ENCODE measurements around the gene PDZD2. TPM values are rescaled to one million over a fixed set of nuclear protein-coding genes. Genes with fewer than 3 reads are reported as not detected.

The PDZD2 gene
- total and polyA plus RNA-seq, 2 experiments from 2014 or later = 8.3 to 16.9 TPM

DNA sequence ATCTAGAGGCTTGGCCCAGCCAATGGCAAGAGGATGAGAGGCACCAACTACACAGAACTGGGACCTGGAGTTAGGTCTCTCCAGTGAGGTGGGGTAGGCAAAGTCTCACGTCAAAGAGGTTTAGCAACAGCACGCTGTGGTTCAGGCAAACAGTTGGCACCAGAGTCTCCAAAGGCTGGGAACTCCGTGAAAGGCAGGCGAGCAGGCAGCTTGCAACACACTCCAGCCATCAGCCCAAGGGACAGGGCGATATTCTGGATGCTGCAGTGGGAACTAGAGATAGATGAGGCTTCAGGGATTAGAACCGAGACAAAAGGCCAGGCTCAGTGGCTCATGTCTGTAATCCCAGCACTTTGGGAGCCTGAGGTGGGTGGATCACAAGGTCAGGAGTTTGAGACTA, 129.1 kb downstream of the PDZD2 start (continued):
- TF ChIP-seq, protein P1, sequence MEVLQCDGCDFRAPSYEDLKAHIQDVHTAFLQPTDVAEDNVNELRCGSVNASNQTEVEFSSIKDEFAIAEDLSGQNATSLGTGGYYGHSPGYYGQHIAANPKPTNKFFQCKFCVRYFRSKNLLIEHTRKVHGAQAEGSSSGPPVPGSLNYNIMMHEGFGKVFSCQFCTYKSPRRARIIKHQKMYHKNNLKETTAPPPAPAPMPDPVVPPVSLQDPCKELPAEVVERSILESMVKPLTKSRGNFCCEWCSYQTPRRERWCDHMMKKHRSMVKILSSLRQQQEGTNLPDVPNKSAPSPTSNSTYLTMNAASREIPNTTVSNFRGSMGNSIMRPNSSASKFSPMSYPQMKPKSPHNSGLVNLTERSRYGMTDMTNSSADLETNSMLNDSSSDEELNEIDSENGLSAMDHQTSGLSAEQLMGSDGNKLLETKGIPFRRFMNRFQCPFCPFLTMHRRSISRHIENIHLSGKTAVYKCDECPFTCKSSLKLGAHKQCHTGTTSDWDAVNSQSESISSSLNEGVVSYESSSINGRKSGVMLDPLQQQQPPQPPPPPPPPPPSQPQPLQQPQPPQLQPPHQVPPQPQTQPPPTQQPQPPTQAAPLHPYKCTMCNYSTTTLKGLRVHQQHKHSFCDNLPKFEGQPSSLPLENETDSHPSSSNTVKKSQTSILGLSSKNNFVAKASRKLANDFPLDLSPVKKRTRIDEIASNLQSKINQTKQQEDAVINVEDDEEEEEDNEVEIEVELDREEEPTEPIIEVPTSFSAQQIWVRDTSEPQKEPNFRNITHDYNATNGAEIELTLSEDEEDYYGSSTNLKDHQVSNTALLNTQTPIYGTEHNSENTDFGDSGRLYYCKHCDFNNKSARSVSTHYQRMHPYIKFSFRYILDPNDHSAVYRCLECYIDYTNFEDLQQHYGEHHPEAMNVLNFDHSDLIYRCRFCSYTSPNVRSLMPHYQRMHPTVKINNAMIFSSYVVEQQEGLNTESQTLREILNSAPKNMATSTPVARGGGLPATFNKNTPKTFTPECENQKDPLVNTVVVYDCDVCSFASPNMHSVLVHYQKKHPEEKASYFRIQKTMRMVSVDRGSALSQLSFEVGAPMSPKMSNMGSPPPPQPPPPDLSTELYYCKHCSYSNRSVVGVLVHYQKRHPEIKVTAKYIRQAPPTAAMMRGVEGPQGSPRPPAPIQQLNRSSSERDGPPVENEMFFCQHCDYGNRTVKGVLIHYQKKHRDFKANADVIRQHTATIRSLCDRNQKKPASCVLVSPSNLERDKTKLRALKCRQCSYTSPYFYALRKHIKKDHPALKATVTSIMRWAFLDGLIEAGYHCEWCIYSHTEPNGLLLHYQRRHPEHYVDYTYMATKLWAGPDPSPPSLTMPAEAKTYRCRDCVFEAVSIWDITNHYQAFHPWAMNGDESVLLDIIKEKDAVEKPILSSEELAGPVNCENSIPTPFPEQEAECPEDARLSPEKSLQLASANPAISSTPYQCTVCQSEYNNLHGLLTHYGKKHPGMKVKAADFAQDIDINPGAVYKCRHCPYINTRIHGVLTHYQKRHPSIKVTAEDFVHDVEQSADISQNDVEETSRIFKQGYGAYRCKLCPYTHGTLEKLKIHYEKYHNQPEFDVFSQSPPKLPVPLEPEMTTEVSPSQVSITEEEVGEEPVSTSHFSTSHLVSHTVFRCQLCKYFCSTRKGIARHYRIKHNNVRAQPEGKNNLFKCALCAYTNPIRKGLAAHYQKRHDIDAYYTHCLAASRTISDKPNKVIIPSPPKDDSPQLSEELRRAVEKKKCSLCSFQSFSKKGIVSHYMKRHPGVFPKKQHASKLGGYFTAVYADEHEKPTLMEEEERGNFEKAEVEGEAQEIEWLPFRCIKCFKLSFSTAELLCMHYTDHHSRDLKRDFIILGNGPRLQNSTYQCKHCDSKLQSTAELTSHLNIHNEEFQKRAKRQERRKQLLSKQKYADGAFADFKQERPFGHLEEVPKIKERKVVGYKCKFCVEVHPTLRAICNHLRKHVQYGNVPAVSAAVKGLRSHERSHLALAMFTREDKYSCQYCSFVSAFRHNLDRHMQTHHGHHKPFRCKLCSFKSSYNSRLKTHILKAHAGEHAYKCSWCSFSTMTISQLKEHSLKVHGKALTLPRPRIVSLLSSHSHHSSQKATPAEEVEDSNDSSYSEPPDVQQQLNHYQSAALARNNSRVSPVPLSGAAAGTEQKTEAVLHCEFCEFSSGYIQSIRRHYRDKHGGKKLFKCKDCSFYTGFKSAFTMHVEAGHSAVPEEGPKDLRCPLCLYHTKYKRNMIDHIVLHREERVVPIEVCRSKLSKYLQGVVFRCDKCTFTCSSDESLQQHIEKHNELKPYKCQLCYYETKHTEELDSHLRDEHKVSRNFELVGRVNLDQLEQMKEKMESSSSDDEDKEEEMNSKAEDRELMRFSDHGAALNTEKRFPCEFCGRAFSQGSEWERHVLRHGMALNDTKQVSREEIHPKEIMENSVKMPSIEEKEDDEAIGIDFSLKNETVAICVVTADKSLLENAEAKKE (CRISPR knock-in tag; IDR thresholded peaks at IDR 0.05) = no peak
- TF ChIP-seq, protein P2, sequence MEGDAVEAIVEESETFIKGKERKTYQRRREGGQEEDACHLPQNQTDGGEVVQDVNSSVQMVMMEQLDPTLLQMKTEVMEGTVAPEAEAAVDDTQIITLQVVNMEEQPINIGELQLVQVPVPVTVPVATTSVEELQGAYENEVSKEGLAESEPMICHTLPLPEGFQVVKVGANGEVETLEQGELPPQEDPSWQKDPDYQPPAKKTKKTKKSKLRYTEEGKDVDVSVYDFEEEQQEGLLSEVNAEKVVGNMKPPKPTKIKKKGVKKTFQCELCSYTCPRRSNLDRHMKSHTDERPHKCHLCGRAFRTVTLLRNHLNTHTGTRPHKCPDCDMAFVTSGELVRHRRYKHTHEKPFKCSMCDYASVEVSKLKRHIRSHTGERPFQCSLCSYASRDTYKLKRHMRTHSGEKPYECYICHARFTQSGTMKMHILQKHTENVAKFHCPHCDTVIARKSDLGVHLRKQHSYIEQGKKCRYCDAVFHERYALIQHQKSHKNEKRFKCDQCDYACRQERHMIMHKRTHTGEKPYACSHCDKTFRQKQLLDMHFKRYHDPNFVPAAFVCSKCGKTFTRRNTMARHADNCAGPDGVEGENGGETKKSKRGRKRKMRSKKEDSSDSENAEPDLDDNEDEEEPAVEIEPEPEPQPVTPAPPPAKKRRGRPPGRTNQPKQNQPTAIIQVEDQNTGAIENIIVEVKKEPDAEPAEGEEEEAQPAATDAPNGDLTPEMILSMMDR (conservative IDR thresholded peaks at IDR 0.05; ENCODE audit: low read depth in 2 of 2) = no peak
- TF ChIP-seq NANOG (IDR thresholded peaks at IDR 0.05; ENCODE audit: borderline replicate concordance) = no peak
- TF ChIP-seq, protein P3, sequence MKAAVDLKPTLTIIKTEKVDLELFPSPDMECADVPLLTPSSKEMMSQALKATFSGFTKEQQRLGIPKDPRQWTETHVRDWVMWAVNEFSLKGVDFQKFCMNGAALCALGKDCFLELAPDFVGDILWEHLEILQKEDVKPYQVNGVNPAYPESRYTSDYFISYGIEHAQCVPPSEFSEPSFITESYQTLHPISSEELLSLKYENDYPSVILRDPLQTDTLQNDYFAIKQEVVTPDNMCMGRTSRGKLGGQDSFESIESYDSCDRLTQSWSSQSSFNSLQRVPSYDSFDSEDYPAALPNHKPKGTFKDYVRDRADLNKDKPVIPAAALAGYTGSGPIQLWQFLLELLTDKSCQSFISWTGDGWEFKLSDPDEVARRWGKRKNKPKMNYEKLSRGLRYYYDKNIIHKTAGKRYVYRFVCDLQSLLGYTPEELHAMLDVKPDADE (IDR thresholded peaks at IDR 0.05) = no peak

DNA sequence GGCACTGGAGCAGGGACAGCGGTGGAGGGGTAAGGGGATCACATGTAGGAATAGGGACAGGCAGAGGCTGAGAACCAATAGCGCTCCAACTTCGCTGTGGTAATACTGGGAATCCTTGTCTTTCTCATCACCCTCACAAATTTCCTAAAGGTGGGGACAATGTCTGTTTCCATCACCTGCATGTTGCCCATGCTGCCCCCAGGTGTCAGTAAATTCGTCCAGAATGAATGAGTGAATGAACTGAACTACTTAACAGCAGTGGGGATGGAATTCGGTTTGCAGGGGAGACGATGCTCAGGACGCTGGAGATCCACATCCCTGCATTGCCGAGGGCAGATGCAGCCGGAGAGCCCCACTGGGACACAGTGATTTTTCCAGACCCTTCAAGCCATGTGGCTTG, 129.9 kb downstream of the PDZD2 start:
- H3K27me3 Mint-ChIP-seq (ENCODE audit: insufficient read depth, low read depth, poor library complexity) = peaks cover 2% of the 10 kb centered on the region
- H3F3A ChIP-seq (replicated peaks; ENCODE audit: low read depth) = no peaks in the 10 kb centered on the region
- TF ChIP-seq, protein P2 (conservative IDR thresholded peaks at IDR 0.05; ENCODE audit: low read depth in 2 of 2) = peak; percentile 42 to 54; a peak in 3 of 4 replicates
- TF ChIP-seq, protein P4, sequence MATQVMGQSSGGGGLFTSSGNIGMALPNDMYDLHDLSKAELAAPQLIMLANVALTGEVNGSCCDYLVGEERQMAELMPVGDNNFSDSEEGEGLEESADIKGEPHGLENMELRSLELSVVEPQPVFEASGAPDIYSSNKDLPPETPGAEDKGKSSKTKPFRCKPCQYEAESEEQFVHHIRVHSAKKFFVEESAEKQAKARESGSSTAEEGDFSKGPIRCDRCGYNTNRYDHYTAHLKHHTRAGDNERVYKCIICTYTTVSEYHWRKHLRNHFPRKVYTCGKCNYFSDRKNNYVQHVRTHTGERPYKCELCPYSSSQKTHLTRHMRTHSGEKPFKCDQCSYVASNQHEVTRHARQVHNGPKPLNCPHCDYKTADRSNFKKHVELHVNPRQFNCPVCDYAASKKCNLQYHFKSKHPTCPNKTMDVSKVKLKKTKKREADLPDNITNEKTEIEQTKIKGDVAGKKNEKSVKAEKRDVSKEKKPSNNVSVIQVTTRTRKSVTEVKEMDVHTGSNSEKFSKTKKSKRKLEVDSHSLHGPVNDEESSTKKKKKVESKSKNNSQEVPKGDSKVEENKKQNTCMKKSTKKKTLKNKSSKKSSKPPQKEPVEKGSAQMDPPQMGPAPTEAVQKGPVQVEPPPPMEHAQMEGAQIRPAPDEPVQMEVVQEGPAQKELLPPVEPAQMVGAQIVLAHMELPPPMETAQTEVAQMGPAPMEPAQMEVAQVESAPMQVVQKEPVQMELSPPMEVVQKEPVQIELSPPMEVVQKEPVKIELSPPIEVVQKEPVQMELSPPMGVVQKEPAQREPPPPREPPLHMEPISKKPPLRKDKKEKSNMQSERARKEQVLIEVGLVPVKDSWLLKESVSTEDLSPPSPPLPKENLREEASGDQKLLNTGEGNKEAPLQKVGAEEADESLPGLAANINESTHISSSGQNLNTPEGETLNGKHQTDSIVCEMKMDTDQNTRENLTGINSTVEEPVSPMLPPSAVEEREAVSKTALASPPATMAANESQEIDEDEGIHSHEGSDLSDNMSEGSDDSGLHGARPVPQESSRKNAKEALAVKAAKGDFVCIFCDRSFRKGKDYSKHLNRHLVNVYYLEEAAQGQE (IDR thresholded peaks at IDR 0.05; ENCODE audit: unreplicated experiment) = no peak
- peaks cover 5% of the 10 kb centered on the region; the same call in 1 of the 2 replicates for H3K9me2 ChIP-seq (ENCODE audit: insufficient read depth)
- H3K4me2 ChIP-seq = no peak overlapping the region
- H3K36me3 Mint-ChIP-seq (ENCODE audit: low read depth) = no peaks in the 10 kb centered on the region; the same call in 1 of the 3 replicates
- peaks cover 15% of the 10 kb centered on the region for H3K4me1 ChIP-seq (ENCODE audit: insufficient read depth)
- ATAC-seq (peak; percentile 27; the same call in 2 of the 3 replicates), DNase-seq (ENCODE audit: low spot score) (peak; percentile 30)
- H3K27ac Mint-ChIP-seq = no peak overlapping the region
- no peaks in the 10 kb centered on the region; the same call in 1 of the 2 replicates for H3K36me3 ChIP-seq (ENCODE audit: insufficient read depth)
- H3K4me3 Mint-ChIP-seq = no peak overlapping the region
- H4K20me1 ChIP-seq (replicated peaks; ENCODE audit: insufficient read depth) = no peaks in the 10 kb centered on the region
- H3K27ac ChIP-seq (ENCODE audit: low read depth) = no peak overlapping the region
- no peak overlapping the region for H2AFZ ChIP-seq
- no peaks in the 10 kb centered on the region for H3K79me2 ChIP-seq (replicated peaks; ENCODE audit: insufficient read depth)
- peaks cover 27% of the 10 kb centered on the region for H3K4me1 Mint-ChIP-seq
- peaks cover 16% of the 10 kb centered on the region; the same call in 2 of the 3 replicates for H3K9me3 Mint-ChIP-seq
- H3K4me3 ChIP-seq = no peak overlapping the region
- no peaks in the 10 kb centered on the region for H3K27me3 ChIP-seq (ENCODE audit: insufficient read depth)

Data from GM23338 (cell line).